Right renal cortex interstitium (tissue), 3 donors: ENCODE data around the gene TXNRD2. TPM values are rescaled to one million over a fixed set of nuclear protein-coding genes. Genes with fewer than 3 reads are reported as not detected.
A peak's percentile ranks its signal among the peaks of the same experiment; 100 is the strongest.

Experiments
- DNase-seq, 3 donors: peaks; one replicate each; pipeline ENCODE4 v3.0.0-alpha.2; 2013; ENCODE audit warnings: low read depth in 3 of 3, low spot score in 2 of 3
- polyA plus RNA-seq, 3 donors: library from polyadenylated mRNA; unstranded; fragments of 120-200 nt; gene quantifications; one replicate each; pipeline ENCODE4 v1.2.1, GENCODE V29; 2013; ENCODE audit not compliant: insufficient read length in 3 of 3

Gene TXNRD2
- polyA plus RNA-seq, 3 donors: 20.1 to 27.5 (median 20.5) TPM

- DNase-seq: no peak
Measured at GRCh38 chr22:19967850-19968449, 26.3 kb upstream of the TXNRD2 start.

- DNase-seq: no peak
Measured at GRCh38 chr22:19966908-19967750, 25.5 kb upstream of the TXNRD2 start.

GRCh38 chr22:19965771-19966709 is 24.4 kb upstream of the TXNRD2 start:
- no peak for DNase-seq

GRCh38 chr22:19964701-19965386 is 23.2 kb upstream of the TXNRD2 start:
- no peak for DNase-seq

- no peak for DNase-seq
Measured at GRCh38 chr22:19963863-19964642, 22.4 kb upstream of the TXNRD2 start.

GRCh38 chr22:19962909-19963806 is 21.5 kb upstream of the TXNRD2 start:
- DNase-seq: no peak

GRCh38 chr22:19962246-19962908 is 20.8 kb upstream of the TXNRD2 start:
- DNase-seq: no peak

GRCh38 chr22:19961868-19962245 is 20.2 kb upstream of the TXNRD2 start:
- no peak for DNase-seq

- no peak for DNase-seq
Measured at GRCh38 chr22:19961201-19961580, 19.6 kb upstream of the TXNRD2 start.

- DNase-seq: no peak
Measured at GRCh38 chr22:19960491-19961200, 19.0 kb upstream of the TXNRD2 start.

GRCh38 chr22:19959587-19960490 is 18.2 kb upstream of the TXNRD2 start:
- no peak for DNase-seq

- DNase-seq: peak; percentile 74 to 89 (median 82)
Measured at GRCh38 chr22:19959043-19959586, 17.5 kb upstream of the TXNRD2 start.

- no peak for DNase-seq
Measured at GRCh38 chr22:19958083-19959042, 16.7 kb upstream of the TXNRD2 start.

GRCh38 chr22:19957445-19957844 is 15.8 kb upstream of the TXNRD2 start:
- DNase-seq: no peak
